ENCODE results near the gene KCNQ1.

DNA sequence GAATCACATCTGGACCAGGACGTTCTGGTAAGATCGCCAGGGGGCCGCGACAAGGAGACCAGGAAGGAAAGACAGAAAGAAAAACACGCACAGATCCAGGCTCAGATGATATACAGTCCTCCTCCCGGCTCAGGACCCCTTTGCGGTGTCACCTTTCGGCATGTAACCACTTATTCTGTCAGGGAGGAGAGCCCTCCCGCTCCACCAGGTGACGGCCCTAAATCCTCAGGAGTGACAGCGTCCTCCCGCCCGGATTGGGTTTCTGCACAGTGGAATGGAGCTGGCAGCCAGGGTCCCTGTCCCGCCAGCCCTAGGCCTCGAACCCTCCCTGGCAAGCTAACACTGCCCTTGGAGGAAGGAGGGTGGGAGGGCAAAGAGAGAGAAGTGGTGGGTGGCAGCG lies 279.3 kb downstream of the KCNQ1 start:
- TF ChIP-seq POLR2A (IDR thresholded peaks at IDR 0.05; ENCODE audit: low read length): no peak
- no peak for TF ChIP-seq GATA1 (IDR thresholded peaks at IDR 0.05; ENCODE audit: low read depth, low read length)
